GM19238 (cell line): ENCODE data around the gene TMED7.

Experiments
- DNase-seq: peaks from one replicate; pipeline ENCODE4 v3.0.0; 2011; ENCODE audit warnings: low spot score; ENCODE audit not compliant: insufficient read length

The TMED7 gene

GRCh38 chr5:115583474-115583873, 42.4 kb downstream of the TMED7 start:
- no peak for DNase-seq

GRCh38 chr5:115580941-115581340, 44.9 kb downstream of the TMED7 start:
- no peak for DNase-seq

- DNase-seq, result no peak
Measured at GRCh38 chr5:115579747-115580173, 46.1 kb downstream of the TMED7 start.

GRCh38 chr5:115579216-115579615, 46.6 kb downstream of the TMED7 start:
- DNase-seq, result no peak

GRCh38 chr5:115578657-115579056, 47.2 kb downstream of the TMED7 start:
- no peak for DNase-seq

GRCh38 chr5:115577741-115578140, 48.1 kb downstream of the TMED7 start:
- DNase-seq, result no peak

- no peak for DNase-seq
Measured at GRCh38 chr5:115577329-115577728, 48.5 kb downstream of the TMED7 start.

GRCh38 chr5:115575167-115576070, 50.4 kb downstream of the TMED7 start:
- DNase-seq, result no peak

- no peak for DNase-seq
Measured at GRCh38 chr5:115573133-115573532, 52.7 kb downstream of the TMED7 start.

- DNase-seq, result no peak
Measured at GRCh38 chr5:115571441-115571878, 54.4 kb downstream of the TMED7 start.

GRCh38 chr5:115568668-115569067, 57.2 kb downstream of the TMED7 start:
- no peak for DNase-seq

GRCh38 chr5:115565233-115565632, 60.6 kb downstream of the TMED7 start:
- no peak for DNase-seq
